HEK293 (cell line): ENCODE data around the gene PHACTR1.

ENCODE experiments used
- CTCF ChIA-PET: fragments of 350-600 bp; formaldehyde crosslinking; extraction: SDS; loops from one replicate; lab custom pipeline; 2021; ENCODE audit warnings: antibody characterized with exemption; lab: Yijun Ruan, JAX
- POLR2A ChIA-PET: fragments of 300-600 bp; formaldehyde crosslinking; extraction: SDS; loops from one replicate; lab custom pipeline; 2020; ENCODE audit warnings: antibody characterized with exemption, inconsistent platforms; lab: Yijun Ruan, JAX
- H3K27ac ChIP-seq: fragments of 200-500 bp; sonication (Bioruptor generic); 2 replicates; pipeline ENCODE4 v1.5.1; 2014; ENCODE audit warnings: low read depth, low read length, control low read depth, inconsistent platforms; ENCODE audit errors: extremely low read depth
- H3K36me3 ChIP-seq, 2 experiments: fragments of 200-500 bp in 1 of 2; sonication (Bioruptor generic) in 1 of 2; 1 replicate in 1 of 2; 2 replicates in 1 of 2; pipeline ENCODE4 v1.5.1; 2014 to 2017; ENCODE audit warnings: inconsistent platforms in 2 of 2, low read length in 2 of 2; ENCODE audit not compliant: control insufficient read depth in 2 of 2, insufficient read depth in 1 of 2
- H3K4me1 ChIP-seq: fragments of 200-500 bp; sonication (Bioruptor generic); 2 replicates; pipeline ENCODE4 v1.5.1; 2014; ENCODE audit warnings: mild to moderate bottlenecking, low read length, inconsistent platforms; ENCODE audit not compliant: control insufficient read depth, insufficient read depth
- H3K4me3 ChIP-seq: 2 replicates; pipeline ENCODE4 v1.5.1; 2011; ENCODE audit warnings: low read depth, mild to moderate bottlenecking, control low read depth, low read length, moderate library complexity
- H3K9me3 ChIP-seq: fragments of 200-500 bp; sonication (Bioruptor generic); 2 replicates; pipeline ENCODE4 v1.5.1; 2014; ENCODE audit warnings: low read depth, low read length, inconsistent platforms; ENCODE audit not compliant: control insufficient read depth, insufficient read depth
- FEZF1 ChIP-seq: fragments of 450-650 bp; formaldehyde crosslinking; IDR thresholded peaks from 2 replicates; pipeline ENCODE4 v1.5.1; 2016; ENCODE audit warnings: missing biosample characterization, missing genetic modification characterization
- GLIS1 ChIP-seq: fragments of 450-650 bp; formaldehyde crosslinking; IDR thresholded peaks from 2 replicates; pipeline ENCODE4 v1.5.1; 2016; ENCODE audit warnings: missing biosample characterization, missing genetic modification characterization
- HOXC10 ChIP-seq: sonication (generic); formaldehyde crosslinking; IDR thresholded peaks from 2 replicates; pipeline ENCODE4 v1.8.1; 2023; ENCODE audit warnings: mild to moderate bottlenecking, missing genetic modification reagents
- PRDM10 ChIP-seq: fragments of 450-650 bp; formaldehyde crosslinking; IDR thresholded peaks from 2 replicates; pipeline ENCODE4 v1.5.1; 2016; ENCODE audit warnings: missing biosample characterization, missing genetic modification characterization
- RBAK ChIP-seq: fragments of 450-650 bp; formaldehyde crosslinking; IDR thresholded peaks from 2 replicates; pipeline ENCODE4 v1.5.1; 2016; ENCODE audit warnings: missing biosample characterization, missing genetic modification characterization
- ZBTB20 ChIP-seq: fragments of 450-650 bp; formaldehyde crosslinking; IDR thresholded peaks from 2 replicates; pipeline ENCODE4 v1.5.1; 2016; ENCODE audit warnings: missing biosample characterization, missing genetic modification characterization
- ZIC2 ChIP-seq: fragments of 450-650 bp; formaldehyde crosslinking; IDR thresholded peaks from 2 replicates; pipeline ENCODE4 v1.5.1; 2016; ENCODE audit warnings: missing biosample characterization, missing genetic modification characterization
- ZNF169 ChIP-seq: fragments of 450-650 bp; formaldehyde crosslinking; IDR thresholded peaks from 2 replicates; pipeline ENCODE4 v1.5.1; 2016; ENCODE audit warnings: missing biosample characterization, missing genetic modification characterization
- ZNF2 ChIP-seq: fragments of 450-650 bp; formaldehyde crosslinking; IDR thresholded peaks from 2 replicates; pipeline ENCODE4 v1.5.1; 2016; ENCODE audit warnings: missing biosample characterization, missing genetic modification characterization
- ZNF248 ChIP-seq: fragments of 450-650 bp; formaldehyde crosslinking; IDR thresholded peaks from 2 replicates; pipeline ENCODE4 v1.5.1; 2017; ENCODE audit warnings: missing biosample characterization, missing genetic modification characterization
- ZNF514 ChIP-seq: fragments of 450-650 bp; formaldehyde crosslinking; IDR thresholded peaks from 2 replicates; pipeline ENCODE4 v1.5.1; 2016; ENCODE audit warnings: missing biosample characterization, missing genetic modification characterization
- ZNF544 ChIP-seq: fragments of 450-650 bp; formaldehyde crosslinking; IDR thresholded peaks from 2 replicates; pipeline ENCODE4 v1.5.0; 2017; ENCODE audit warnings: missing biosample characterization, missing genetic modification characterization
- ZNF623 ChIP-seq: fragments of 450-650 bp; formaldehyde crosslinking; IDR thresholded peaks from 2 replicates; pipeline ENCODE4 v1.5.1; 2016; ENCODE audit warnings: missing biosample characterization, missing genetic modification characterization
- ZNF701 ChIP-seq: fragments of 450-650 bp; formaldehyde crosslinking; IDR thresholded peaks from 2 replicates; pipeline ENCODE4 v1.5.1; 2016; ENCODE audit warnings: missing biosample characterization, missing genetic modification characterization
- ZXDB ChIP-seq: fragments of 450-650 bp; formaldehyde crosslinking; IDR thresholded peaks from 2 replicates; pipeline ENCODE4 v1.5.1; 2016; ENCODE audit warnings: missing biosample characterization, missing genetic modification characterization

The PHACTR1 gene

GRCh38 chr6:12968839-12969558 lies 252.4 kb downstream of the PHACTR1 start:
- H3K36me3 ChIP-seq: no peaks in the 10 kb centered on the region
- no peaks in the 10 kb centered on the region for H3K9me3 ChIP-seq
- peaks cover 5% of the 10 kb centered on the region for H3K4me1 ChIP-seq
- H3K27ac ChIP-seq: no peak overlapping the region
- H3K4me3 ChIP-seq: no peak overlapping the region
- TF ChIP-seq ZIC2 (tag by site-specific recombination): no peak
- TF ChIP-seq ZXDB (tag by site-specific recombination): peak; percentile 39; the same call in 1 of the 2 replicates
- ChIA-PET POLR2A (no interaction called here), CTCF (interaction anchor here (0.6 to 1.7 kb wide), 4 partner anchors 30 to 1018 kb away, joined by 3 to 5 read pairs (median 3); no protein-coding TSS in a partner anchor)

GRCh38 chr6:12969966-12970365 lies 253.4 kb downstream of the PHACTR1 start:
- POLR2A ChIA-PET: no interaction called here

GRCh38 chr6:12973386-12973785 lies 256.8 kb downstream of the PHACTR1 start:
- H3K27ac ChIP-seq: no peak overlapping the region
- no peaks in the 10 kb centered on the region for H3K36me3 ChIP-seq
- ChIA-PET CTCF (no interaction called here), POLR2A (no interaction called here)
- no peaks in the 10 kb centered on the region for H3K9me3 ChIP-seq
- peak; percentile 67 for TF ChIP-seq FEZF1
- no peak for TF ChIP-seq ZNF544 (tag by site-specific recombination)
- TF ChIP-seq GLIS1: no peak
- no peak overlapping the region for H3K4me3 ChIP-seq
- H3K4me1 ChIP-seq: peaks cover 5% of the 10 kb centered on the region

More at GRCh38 chr6:12969966-12970365, 253.4 kb downstream of the PHACTR1 start:
- no peak overlapping the region for H3K27ac ChIP-seq
- peaks cover 5% of the 10 kb centered on the region for H3K4me1 ChIP-seq
- no peak overlapping the region for H3K4me3 ChIP-seq
- H3K9me3 ChIP-seq: no peaks in the 10 kb centered on the region
- CTCF ChIA-PET: interaction anchor here (0.6 to 1.7 kb wide), 2 partner anchors 31 to 59 kb away, joined by 3 to 5 read pairs; no protein-coding TSS in a partner anchor
- peak; percentile 20; the same call in 1 of the 2 replicates for TF ChIP-seq PRDM10
- TF ChIP-seq ZNF248 (tag by site-specific recombination): no peak
- H3K36me3 ChIP-seq: no peaks in the 10 kb centered on the region

GRCh38 chr6:12974551-12974950 lies 258.0 kb downstream of the PHACTR1 start:
- Histone ChIP-seq H3K4me1 (no peaks in the 10 kb centered on the region), H3K36me3 (no peaks in the 10 kb centered on the region), H3K4me3 (no peak overlapping the region), H3K9me3 (no peaks in the 10 kb centered on the region), H3K27ac (no peak overlapping the region)
- ChIA-PET POLR2A (no interaction called here), CTCF (no interaction called here)
- TF ChIP-seq ZNF169 (no peak), ZNF514 (tag by site-specific recombination) (no peak), ZNF701 (tag by site-specific recombination) (no peak)

GRCh38 chr6:12976366-12976765 lies 259.8 kb downstream of the PHACTR1 start:
- CTCF ChIA-PET: interaction anchor here (0.7 kb wide), 1 partner anchor 139 kb away, joined by 3 read pairs; no protein-coding TSS in a partner anchor

More at GRCh38 chr6:12976366-12976765, 259.8 kb downstream of the PHACTR1 start:
- TF ChIP-seq RBAK (no peak), ZXDB (tag by site-specific recombination) (no peak), ZBTB20 (tag by site-specific recombination) (no peak), ZNF2 (tag by site-specific recombination) (no peak), ZNF623 (tag by site-specific recombination) (no peak), HOXC10 (CRISPR knock-in tag) (no peak)
- POLR2A ChIA-PET: no interaction called here
- Histone ChIP-seq H3K4me3 (no peak overlapping the region), H3K4me1 (no peaks in the 10 kb centered on the region), H3K27ac (no peak overlapping the region), H3K36me3 (no peaks in the 10 kb centered on the region), H3K9me3 (no peaks in the 10 kb centered on the region)
